Activated CD4-positive, alpha-beta T cell treated with anti-CD3 and anti-CD28 coated beads for 4 hours (primary cell): ENCODE measurements around the gene RHOF.

Experiments
- DNase-seq, 2 donors: peaks; one replicate each; pipeline ENCODE4 v3.0.0-alpha.2; 2020

Gene RHOF, protein sequence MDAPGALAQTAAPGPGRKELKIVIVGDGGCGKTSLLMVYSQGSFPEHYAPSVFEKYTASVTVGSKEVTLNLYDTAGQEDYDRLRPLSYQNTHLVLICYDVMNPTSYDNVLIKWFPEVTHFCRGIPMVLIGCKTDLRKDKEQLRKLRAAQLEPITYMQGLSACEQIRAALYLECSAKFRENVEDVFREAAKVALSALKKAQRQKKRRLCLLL

DNA sequence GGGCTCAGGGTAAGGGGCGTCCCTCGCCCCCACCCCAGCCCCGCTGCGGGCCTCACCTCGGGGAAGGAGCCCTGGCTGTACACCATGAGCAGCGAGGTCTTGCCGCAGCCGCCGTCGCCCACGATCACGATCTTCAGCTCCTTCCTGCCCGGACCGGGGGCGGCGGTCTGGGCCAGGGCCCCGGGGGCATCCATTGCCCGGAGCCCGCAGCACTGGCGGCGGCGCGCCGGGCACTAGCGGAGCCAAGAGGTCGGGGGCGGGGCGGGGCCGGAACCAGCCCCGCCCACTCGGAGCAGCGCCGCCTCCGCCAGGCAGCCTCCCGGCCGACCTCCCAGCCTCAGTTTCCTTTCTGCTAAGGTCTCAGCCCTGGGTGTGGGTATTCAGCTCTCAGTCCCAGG, at the start of gene RHOF:
Gene RHOF (minus strand): TSS at position 249 of the 398 bp plus-strand sequence. CDS start 55 bp downstream, at position 194.
- peak; percentile 56 to 74 for DNase-seq

DNA sequence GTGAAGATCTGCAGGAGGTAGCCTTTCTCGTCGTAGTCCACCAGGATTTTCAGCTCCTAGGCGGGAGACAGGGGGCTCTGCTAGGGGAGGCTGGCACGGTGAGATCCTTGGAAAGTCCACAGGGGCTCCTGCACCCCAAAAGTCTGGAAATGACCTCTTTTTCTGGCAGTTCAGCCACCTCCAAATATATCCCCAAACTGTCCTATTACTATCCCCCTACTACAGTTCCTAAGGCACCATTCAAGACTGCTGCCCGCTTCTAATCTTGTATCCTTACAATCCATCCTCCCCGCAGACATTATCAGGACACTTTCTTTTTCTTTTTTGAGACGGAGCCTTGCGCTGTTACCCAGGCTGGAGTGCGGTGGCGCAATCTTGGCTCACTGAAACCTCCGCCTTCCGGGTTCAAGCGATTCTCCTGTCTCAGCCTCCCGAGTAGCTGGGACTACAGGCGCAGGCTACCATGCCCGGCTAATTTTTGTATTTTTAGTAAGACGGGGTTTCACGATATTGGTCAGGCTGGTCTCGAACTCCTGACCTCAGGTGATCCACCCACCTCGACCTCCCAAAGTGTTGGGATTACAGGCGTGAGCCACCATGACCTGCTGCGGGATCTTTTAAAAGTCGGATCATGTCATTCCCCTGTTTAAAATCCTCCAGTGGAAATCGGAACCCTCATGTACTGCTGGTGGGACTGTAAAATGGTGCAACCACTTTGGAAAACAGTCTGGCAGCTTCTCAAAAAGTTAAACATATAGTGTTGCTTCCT, 46.7 kb upstream of the RHOF start:
- DNase-seq = no peak

DNA sequence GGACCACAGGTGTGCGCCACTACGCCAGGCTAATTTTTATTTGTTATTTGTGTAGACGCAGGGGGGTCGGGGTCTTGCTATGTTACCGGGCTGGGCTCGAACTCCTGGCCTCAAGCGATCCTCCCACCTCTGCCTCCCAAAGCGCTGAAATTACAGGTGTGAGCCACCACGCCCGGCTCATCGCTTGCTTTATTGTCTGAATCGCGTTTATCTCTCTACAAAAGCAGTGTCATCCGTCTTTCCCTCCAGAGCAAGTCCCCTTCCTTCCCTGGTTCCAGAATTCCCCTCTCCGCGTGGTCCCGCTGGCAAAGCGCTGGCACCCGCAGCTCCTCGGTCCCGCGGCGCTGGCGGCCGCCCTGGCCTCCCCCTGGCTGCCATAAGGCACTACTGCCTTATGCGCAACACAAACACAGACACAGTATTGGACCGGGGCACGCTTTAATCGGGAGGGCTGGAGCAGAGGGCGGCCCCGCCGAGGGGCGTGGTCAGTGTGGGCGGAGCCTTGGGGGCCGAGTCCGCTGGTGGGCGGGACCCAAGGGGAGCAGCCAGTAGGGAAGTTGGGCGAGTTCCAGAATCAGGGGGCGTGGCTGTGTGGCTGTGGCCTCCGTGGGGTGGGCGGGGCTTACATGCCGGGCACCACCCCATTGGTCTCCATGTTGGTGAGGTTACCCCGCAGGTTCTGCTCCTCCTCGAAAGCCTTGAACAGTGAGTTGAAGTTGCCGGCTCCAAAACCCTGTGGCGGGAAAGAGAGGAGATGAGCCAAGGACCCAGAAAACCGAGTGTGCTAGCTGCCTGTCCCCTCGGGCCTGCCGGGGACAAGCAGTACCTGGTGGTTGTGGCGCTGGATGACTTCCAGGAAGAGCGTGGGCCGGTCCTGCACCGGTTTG, 45.9 kb upstream of the RHOF start:
- peak; percentile 100 for DNase-seq

DNA sequence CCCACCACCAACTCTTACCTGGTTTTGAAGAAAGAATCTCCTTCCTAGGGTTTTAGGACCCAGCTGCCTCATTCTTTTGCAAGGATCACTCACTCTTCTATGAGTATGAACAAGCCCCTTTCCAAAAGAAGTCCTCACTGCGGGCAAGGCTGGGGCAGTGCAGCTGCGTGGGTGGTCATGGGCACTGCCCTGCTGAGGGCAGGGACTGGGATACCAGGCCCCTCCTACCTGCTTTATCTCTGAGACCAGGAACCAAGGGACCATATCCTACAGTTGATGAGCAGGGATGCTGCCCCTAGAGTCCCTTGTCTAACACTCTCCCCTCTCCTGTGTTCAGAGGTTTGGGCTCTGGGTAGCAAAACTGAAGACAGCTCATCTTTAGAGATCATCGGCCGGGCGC, 44.6 kb upstream of the RHOF start:
- DNase-seq = no peak

DNA sequence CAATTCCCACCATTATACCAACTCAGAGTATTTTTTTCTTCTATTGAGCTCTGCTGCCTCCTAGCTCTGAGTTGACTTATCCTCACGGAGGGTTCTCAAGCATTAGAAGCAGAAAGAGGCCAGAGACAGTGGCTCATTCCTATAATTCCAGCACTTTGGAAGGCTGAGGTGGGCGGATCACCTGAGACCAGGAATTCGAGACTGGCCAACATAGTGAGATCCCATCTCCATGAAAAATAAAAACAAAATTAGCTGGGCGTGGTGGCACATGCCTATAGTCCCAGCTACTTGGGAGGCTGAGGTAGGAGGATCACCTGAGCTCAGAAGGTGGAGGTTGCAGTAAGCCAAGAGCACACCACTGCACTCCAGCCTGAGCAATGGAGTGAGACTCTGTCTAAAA, 44.2 kb upstream of the RHOF start:
- no peak for DNase-seq

DNA sequence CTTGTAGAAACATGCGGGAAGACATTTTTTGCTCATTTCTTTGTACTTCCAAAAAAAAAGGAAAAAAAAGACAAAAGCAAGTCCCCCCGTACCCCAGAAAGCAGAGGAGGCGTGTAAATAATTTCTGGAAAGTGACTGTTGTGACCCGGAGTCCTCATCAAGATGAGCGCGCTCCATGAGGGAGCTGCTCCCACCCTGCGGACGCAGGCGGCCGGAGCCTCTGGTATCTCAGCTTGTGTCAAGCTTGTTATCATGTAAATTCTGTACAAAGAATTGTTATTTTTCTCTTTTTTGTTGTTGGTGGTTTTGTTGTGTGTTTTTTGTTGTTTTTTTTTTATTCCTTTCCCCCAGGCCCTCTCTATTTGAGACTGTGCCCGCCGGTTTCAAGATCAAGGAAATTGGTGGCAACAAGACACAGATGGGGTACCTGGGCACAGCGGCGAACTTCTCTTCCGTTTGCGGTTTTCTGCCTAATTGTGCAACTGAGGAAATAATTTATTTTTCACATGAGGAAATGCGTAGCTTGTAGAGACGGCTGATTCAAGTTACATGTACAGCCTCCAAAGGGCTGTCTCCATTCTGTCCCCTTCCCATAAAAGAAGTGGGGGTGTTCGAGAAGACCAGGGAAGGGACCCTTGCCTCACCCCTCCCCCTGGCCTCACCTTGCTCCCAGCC, 38.2 kb upstream of the RHOF start:
- DNase-seq = no peak

DNA sequence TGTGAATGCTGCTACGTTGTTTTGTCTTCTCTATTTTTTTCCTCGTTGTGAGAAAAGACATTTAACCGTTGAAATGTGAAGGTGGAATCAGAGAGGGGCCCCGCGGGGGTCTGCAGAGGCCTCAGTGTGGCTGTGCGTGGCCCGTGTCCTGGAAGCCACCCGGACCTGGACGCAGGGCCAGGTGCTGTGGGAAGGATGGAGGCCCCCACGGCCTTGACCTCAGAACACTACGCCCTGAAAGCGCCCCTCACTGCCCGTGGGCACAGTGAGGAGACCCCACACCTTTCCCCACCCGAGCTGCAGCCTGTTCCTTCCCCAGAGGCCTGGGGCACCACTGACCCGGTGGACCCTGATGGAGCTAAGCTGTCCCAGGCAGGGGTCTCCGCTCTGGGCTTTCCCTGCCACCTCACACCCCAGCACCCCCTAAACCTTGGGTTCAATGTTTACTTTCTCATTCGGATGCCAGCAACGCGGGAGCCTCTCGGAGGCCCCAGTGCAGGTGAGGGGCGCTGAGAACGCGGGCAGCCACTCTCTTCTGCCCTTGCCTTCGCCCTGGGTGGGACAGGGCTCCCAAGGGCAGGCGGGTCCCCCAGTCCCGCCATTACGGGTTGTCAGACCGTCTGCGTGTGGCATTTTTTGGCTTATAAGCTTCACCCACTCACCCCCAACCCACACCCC, 37.2 kb upstream of the RHOF start:
- no peak for DNase-seq

DNA sequence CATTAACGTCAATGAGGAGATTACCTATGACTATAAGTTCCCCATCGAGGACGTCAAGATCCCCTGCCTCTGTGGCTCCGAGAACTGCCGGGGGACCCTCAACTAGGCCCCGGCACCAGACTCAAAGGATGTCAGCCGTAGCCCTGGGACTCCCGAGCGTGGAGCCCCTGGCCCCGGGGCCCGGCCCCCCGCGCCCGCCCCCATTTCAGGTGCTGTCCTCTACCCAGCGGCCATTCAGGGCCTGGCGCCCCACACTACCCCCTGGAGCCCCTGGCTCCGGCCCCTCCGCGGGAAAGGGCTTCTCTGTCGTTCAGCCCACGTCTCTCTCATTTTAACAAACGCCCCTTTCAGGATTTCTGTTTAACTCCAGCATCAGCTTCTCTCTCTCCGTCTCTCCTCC, 36.6 kb upstream of the RHOF start:
- no peak for DNase-seq

DNA sequence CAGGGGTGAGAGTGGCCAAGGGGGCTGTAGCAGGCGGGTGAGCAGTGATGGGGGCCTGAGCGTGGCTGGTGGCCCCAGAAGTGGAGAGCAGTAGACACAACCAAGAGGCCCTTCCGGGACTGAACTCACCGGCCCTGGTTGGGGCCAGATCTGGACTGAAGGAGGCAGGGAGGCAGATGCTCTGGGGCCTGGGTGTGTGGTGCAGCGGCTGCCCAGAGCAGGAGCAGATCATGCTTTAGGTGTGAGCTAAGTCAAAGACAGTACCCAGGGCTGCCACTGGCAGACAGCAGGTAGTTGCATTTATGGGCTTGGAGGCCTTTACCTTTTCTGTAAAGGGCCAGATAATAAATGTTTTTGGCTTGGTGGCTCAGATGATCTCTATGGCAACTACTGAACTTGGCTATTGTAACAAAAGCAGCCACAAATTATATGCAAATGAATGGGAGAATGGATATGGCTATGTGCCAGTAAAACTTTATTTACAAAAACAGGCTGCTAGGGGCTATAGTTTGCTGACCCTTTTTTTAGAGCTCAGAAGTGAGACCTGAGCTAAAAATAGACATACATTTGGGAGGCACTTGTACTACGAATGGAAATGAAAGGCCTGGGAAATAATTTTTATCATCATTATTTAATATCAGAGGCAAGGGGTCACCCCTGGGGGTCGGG, 35.9 kb upstream of the RHOF start:
- DNase-seq = no peak

DNA sequence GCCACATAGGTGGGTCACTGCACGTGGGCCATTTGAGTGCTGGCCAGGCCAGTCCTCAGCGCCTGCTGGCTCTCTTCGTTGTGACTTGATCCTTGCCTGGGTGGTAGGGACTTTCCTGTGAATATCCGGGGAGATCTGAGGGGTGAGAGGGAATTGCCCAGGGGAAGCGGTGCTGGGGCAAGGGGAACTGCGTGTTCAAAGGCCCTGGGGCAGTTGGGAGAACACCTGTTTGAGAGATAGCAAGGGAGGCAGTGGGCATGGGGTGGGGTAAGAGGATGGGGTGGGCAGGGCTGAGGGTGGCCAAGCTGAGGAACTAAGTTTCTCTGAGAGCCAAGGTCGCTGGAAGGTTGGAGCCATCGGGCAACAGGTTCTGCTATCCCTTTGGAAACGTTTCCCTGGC, 35.3 kb upstream of the RHOF start:
- DNase-seq = no peak

DNA sequence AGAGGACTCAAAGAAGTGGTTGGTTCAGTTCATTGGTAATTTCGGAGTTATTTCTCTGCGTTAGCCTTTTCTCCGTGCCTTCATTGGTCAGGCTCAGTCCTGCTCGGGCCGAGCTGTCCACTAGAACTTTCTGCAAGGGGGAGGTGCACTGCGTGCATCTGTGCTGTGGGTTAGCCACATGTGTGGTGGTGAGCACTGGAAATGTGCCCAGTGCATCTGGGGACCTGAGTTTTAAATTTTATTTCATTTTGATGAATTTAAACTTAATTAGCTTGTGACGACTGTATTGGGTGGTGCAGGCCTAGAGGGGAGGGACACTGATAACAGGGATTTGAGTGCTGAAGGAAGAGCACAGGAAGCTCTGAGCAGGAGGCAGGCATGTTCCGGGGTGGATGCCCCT, 34.8 kb upstream of the RHOF start:
- DNase-seq = no peak

DNA sequence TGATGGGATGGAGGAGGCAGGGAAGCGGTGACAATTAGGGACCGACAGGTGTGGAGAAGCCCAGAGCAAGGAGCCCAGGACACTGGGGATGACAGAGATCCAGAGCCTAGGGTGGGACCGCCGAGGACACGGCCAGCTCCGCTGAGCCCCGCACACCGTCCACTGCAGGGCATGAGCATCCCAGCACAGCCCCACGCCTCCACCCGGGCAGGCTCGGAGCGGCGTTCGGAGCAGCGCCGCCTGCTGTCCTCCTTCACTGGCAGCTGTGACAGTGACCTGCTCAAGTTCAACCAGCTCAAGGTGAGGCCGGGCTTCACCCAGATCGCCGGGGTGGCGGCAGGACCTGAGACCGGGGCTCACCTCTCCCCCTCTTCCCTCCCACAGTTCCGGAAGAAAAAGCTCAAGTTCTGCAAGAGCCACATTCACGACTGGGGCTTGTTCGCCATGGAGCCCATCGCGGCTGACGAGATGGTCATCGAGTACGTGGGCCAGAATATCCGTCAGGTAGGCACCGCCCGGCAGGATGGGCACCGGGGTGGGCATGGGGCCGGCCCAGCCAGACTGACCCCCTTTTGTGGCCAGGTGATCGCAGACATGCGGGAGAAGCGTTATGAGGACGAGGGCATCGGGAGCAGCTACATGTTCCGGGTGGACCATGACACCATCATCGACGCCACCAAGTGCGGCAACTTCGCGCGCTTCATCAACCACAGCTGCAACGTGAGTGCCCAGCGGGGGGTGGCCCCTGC, 34.0 kb upstream of the RHOF start:
- no peak for DNase-seq

DNA sequence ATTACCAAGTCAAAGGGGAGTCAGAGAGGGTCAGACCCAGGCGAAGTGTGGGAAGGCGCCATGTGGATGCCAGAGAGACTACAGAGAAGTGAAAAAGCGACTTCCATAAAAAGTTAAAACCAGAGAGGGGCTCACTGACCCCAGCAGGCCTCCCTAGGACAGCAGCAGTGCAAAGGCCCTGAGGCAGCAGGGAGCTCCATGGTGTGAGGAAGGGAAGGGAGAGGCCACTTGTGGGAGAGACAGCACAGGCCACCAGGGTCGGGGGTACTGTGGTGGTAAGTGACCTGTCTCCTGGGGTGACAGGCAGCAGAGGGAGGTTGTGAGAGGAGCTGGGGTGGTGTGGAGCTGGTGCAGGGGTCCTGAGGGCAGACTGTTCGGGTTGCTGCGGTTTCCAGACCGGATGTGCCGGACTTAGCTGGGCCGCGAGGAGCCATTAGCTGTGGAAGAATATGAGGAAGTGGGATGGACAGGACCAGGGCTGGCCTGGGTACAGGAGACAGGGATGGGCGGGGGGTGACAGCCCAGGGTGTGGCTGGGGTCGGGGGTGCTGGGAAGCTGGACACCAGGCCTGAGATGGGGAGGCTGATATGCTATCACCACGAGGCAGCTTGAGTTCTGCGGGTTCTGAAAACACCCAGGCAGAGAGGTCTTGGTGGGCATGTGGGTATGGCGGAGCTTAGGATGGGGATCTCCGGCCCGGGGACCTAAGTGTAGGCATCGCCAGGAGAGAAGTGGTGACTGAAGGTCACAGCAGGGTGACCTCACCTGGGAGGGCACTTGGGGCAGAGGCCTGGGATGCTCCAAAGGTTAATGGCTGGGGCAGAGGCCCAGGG, 33.0 kb upstream of the RHOF start:
- DNase-seq = no peak

DNA sequence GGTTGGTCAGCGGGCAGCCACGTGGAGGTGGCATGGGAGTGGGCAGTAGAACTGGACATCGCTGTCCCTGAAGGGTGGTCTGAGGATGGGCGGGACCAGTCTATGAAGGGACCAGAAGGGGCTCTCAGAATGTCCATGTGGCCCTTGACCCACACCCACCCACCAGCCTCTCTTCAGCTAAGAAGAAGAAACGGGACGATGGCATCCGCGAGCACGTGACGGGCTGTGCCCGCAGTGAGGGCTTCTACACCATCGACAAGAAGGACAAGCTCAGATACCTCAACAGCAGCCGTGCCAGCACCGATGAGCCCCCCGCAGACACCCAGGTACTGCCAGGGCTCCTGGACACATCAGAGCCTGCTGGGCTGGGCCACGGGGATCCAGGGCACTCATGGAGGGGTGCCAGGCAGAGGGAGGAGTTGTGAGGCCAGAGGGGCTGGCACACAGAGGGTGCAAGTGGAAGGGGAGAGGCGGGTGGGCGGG, 31.6 kb upstream of the RHOF start:
- no peak for DNase-seq

DNA sequence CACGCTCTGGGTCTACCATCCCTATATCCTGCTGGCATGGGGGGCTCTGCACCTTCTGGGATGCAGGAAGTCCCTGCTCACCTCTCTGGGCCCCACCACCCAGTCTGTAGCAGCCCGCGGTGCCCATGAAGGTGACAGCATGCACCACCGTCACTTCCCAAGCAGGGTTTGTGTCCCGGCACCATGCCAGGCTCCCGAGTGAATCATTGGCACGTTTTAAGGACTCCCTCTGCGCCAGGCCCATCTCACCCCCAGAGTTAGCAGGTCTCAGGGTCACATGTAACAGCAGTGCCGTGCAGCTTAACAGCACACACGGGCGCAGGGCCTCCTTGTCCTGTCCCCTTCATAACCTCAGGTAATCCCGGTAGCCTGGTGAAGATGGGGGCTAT, 30.2 kb upstream of the RHOF start:
- no peak for DNase-seq

DNA sequence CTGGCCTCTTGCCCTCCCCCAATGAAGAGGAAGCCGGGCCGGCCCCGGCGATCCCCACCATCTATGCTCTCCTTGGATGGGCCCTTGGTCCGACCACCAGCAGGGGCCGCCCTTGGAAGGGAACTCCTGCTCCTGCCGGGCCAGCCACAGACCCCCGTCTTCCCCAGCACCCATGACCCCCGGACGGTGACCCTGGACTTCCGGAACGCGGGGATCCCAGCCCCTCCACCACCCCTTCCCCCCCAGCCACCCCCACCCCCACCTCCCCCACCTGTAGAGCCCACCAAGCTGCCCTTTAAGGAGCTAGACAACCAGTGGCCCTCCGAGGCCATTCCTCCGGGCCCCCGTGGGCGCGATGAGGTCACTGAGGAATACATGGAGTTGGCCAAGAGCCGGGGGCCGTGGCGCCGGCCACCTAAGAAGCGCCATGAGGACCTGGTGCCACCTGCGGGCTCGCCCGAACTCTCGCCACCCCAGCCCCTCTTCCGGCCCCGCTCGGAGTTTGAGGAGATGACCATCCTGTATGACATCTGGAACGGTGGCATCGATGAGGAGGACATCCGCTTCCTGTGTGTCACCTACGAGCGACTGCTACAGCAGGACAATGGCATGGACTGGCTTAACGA, 29.7 kb upstream of the RHOF start:
- no peak for DNase-seq

DNA sequence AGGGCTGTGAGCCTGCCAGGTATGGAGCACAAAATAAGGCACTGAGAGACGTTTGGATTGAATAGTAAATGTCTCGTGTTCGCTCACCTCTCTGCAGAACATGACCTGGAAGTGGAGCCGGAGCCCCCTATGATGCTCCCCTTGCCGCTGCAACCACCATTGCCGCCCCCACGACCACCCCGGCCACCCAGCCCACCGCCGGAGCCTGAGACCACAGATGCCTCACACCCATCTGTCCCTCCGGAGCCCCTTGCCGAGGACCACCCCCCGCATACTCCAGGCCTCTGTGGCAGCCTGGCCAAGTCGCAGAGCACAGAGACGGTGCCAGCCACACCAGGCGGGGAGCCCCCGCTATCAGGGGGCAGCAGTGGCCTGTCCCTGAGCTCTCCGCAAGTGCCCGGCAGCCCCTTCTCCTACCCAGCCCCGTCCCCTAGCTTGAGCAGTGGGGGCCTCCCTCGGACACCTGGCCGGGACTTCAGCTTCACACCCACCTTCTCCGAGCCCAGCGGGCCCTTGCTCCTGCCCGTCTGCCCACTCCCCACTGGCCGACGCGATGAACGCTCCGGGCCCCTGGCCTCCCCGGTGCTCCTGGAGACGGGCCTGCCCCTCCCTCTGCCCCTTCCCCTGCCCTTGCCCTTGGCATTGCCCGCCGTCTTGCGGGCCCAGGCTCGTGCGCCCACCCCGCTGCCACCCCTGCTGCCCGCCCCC, 29.1 kb upstream of the RHOF start:
- no peak for DNase-seq

DNA sequence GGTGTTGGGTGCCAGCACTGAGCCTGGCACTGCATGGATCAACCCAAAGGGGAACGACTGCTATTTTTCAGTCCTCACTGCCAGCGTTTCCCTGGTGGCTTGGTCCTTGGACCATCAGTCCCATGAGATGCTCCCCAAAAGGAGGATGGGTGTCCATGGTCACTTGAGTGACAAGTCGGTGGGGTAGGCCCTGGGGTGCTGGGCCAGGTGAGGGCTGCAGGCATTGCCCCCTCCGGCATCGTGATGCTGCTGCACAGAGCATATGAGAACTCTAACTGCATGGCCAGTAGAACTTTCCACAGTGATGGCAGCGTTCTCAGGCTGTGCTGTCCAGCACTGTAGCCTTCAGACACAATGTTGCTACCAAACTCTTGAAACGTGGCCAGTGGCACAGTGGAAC, 26.6 kb upstream of the RHOF start:
- no peak for DNase-seq
